ENCODE results near the gene SLC45A2.
"Not testable (repeated sequence)": the region's sequence is repeated elsewhere in the genome, so short reads cannot be mapped to it uniquely, and the experiment has no call there.

SLC45A2 gene, protein sequence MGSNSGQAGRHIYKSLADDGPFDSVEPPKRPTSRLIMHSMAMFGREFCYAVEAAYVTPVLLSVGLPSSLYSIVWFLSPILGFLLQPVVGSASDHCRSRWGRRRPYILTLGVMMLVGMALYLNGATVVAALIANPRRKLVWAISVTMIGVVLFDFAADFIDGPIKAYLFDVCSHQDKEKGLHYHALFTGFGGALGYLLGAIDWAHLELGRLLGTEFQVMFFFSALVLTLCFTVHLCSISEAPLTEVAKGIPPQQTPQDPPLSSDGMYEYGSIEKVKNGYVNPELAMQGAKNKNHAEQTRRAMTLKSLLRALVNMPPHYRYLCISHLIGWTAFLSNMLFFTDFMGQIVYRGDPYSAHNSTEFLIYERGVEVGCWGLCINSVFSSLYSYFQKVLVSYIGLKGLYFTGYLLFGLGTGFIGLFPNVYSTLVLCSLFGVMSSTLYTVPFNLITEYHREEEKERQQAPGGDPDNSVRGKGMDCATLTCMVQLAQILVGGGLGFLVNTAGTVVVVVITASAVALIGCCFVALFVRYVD

DNA sequence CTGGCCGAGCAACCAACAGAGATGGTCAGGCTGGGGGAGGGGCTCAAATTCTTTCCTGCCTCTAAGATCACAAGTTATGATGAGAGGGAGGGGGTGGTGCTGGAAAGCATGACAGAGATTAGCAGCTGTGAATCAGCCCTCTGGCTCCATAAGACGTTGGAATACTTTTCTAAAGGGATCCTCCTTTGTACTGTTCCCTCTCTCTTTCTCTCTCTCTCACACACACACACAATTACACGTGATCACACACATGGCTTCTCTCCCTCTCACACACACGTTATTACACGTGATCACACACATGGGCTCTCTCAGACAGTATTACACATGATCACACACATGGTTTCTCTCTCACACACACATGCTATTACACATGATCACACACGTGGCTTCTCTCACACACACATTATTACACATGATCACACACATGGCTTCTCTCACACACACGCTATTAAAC is at the start of gene SLC45A2:
TSS of gene SLC45A2 (minus strand) at position 23 of the 454 bp plus-strand sequence. CDS start 110 bp downstream, outside the sequence.
- DNase-seq (ENCODE audit: low spot score) = no peak

DNA sequence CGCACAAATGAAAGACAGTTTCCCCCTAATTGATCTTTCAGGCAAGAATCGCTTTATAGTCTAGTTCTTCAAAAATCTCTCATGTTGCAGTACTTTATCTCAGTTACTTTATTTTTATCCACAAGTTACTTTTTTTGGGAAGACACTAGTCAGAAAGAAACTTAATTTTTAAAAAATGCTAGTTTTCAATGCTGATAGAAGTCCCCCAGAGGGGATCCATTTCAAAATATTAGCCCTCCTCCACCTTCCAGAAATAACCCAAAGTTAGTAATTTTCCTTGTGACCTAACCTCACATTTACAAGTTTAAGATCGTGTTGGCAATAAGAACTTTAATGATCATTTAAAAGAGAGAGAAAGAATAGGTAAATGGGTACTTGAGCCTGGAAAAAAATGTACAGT is 47.5 kb upstream of the SLC45A2 start:
- DNase-seq (ENCODE audit: low spot score) = no peak

DNA sequence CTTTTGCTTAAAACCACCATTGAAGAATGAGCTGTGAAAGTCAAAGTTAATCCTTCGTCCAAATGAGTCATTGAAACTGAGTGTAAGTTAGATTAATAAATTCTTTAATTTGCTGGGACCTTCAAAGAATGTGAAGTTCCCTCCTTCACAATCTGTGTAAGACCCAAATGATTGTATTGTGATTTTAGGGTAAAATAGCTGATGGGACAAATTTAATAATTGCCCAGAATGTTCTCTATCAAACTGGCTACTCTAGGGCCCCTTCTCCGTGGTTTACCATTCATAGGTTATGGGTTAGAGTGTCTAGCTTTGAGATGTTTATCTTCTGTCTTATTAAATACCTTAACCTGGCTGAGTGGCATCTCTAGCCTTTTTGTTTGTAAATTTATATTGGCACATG is 46.6 kb upstream of the SLC45A2 start:
- no peak for DNase-seq (ENCODE audit: low spot score)

DNA sequence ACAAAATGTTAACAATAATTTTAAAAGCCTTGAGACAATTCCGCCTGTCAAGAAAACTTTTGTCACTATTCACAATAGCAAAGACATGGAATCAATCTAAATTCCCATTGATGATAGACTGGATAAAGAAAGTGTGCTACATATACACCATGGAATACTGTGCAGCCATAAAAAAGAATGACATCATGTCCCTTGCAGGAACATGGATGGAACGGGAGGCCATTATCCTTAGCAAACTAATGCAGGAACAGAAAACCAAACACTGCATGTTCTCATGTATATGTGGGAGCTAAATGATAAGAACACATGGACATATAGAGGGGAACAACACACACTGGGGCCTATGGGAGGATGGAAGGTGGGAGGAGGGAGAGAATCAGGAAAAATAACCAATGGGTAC is 46.1 kb upstream of the SLC45A2 start:
- not testable (repeated sequence) for DNase-seq (ENCODE audit: low spot score)

DNA sequence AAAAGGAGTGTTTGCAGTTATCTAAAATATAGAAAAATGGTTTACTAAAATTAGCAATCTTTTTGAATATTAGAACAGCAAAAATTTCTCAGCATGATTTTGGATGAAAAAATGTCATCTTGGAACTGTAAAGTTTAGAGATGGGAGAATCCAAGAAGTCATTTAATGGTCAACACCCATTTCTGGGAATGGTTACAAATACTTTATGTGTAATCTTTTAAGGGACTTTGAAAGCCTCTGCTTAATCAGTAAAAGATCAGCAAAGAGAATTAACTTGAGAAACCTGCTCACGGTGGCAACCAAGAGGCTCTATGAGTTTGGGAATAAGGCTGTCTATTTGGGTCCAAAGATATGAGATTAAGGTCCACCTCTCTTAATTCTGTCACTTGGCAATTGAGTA is 45.6 kb upstream of the SLC45A2 start:
- DNase-seq (ENCODE audit: low spot score) = no peak

DNA sequence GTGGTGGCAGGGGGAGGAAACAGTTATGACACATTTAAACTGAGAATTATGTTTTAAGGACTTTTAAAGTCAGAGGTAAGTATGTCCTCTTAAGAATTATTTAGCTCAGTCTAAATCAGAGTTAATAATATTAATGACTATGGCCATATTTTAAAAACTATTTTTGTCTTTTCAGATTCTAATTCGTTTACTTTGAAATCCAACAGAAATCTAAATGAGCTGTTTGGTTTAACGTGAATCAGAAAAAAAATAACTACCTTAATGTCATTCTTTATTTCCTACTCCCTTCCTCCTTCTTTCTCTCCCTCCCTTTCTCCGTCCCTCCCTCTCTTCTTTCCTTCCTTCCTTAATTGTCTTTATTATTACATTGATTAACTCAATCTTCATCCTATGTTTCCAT is 43.9 kb upstream of the SLC45A2 start:
- DNase-seq (ENCODE audit: low spot score) = no peak

DNA sequence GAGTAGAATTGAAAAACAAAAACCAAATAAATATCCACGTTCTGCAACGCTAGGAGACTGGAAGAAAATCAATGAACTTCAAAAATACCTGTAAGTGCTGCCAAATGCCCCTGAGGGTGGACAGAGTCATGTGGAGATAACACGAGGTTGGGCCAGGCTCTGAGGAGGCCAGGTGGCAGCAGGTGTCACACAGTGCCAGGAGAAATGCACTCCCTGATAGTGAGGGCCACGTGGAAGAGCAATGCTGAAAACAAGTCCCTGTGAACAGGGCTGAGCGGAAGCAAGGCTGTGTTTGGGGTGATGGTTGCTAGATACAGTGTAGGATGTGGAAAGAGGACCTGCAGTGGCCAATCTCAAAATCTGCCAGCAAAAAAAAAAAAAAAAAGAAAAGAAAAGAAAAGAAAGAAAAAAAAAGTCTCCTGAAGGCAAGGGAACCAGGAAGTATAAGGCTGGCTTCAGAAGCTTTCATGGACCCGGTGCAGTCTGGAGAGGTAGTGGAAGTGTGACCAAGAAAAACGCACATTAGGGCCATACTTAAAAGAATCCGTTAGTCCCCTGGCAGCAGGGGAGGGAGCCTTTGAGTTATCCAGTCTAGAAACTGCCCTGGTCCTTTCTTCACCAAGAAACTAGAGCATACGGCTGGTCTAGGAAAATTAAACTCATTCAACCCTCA is 41.7 kb upstream of the SLC45A2 start:
- DNase-seq (ENCODE audit: low spot score) = no peak

DNA sequence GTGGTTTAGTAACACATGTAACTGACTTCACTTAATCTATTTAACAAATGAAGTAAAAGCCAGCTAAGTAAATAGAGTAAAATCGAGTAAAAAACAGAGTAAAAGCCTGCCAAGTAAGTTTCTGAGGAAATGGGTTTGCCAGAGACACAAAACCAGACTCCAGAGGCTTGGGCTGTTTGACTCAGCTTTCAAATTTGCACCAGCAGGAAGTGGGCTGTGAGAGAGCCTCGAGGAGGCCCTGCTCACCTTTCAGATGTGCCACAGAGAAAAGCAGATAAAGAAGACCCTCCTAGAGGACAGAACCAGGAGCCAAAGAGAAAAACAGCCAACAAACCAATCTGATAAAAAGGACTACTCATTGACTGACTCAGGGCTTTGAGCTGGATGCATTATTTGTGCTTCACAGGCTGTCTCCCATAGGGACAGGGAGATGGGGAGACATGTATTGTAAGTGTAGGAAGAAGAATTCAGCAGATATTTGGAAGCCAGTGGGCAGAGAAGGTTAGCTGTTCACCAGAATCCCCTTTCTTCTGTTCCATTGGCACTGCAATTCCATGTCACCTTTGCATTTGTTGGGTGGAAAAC is 37.7 kb upstream of the SLC45A2 start:
- DNase-seq (ENCODE audit: low spot score) = peak; percentile 26

DNA sequence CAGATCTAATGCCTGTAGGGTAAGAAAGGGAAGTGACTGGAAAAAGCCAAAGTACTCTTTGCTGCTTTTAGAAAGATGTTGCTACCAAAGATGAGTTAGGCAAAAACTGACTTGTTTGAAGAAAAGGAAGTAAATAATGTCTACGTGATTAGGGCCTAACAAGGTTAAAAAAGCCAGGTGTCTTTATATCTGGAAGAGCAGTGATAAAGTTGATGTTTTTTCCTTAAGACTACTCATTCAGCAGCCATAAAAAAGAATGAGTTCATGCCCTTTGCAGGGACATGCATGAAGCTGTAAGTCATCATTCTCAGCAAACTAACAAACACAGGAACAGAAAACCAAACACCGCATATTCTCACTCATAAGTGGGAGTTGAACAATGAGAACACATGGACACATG is 36.8 kb upstream of the SLC45A2 start:
- no peak for DNase-seq (ENCODE audit: low spot score)

DNA sequence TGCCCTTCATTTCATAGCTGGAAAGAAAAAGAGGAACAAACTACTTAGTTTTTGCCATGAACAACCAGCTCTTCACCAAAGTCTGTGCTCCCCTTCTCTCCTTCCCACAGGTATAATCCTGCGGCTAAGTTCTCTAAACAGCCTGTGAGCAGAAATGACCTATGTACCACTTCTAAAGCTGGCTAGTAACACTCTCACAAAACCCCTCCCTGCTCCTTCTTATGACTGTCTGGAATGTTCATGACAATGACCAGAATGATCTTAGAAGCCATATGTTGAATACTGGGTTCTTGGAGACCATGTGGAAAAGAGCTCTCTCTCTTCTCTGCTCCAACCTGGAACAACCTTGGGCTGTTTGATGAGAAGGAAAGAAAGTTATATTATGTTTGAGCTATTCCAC is 36.2 kb upstream of the SLC45A2 start:
- DNase-seq (ENCODE audit: low spot score) = no peak

DNA sequence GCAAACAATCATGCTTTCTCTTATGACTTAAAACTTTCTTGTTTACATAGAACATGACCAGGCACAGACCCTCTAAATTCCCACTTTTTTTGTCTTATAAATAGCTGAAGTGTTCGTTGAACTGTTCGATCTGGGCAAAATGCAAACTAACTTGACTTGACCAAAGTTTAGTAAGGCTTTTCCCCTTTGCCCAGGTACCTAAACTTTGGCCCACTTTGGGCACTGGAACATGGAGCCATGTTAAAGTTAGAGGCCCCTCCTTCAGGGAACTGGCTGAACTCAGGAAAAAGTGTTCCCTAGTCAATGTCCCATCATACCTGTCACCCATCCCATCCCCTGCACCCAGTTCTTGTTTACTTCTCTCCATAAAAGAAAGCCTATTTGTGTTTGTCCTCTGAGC is 32.8 kb upstream of the SLC45A2 start:
- DNase-seq (ENCODE audit: low spot score) = no peak

DNA sequence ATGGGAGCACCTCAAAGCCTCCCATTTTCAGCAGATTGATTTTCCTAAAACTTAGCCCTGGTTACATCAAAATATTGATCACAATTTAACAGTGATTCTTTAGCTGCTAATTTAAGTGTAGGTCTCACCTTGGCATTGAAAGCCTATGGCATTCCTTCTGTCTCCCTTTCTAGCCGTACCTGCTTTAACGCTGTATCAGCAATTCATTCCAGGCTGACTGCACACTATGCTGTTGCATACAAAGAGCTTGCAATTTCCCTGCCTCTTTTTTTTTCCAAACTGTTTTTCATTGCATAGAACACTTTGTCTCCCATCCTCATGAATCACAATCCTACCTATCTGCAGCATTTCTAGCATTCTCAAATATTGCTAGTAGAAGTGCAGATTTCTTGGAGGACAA is 32.3 kb upstream of the SLC45A2 start:
- DNase-seq (ENCODE audit: low spot score) = no peak

DNA sequence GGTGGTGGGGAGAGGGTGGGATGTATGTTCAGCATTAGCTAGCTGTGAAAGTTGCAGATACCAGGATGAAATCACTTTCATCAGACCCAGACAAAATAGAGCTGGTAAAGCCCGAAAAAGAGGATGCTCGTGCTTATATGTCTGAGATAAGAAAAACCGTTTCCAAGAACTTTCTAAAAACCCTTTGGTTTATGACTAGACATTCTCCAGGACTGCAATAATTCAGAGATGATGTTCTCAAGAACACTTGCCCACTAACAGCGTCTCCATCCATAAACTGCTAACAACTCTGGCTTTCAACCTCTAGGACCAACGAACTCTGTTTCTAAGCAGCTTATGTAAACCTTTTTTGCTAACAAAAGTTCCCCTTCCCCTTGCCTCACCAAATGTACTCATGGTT is 31.7 kb upstream of the SLC45A2 start:
- DNase-seq (ENCODE audit: low spot score) = no peak

DNA sequence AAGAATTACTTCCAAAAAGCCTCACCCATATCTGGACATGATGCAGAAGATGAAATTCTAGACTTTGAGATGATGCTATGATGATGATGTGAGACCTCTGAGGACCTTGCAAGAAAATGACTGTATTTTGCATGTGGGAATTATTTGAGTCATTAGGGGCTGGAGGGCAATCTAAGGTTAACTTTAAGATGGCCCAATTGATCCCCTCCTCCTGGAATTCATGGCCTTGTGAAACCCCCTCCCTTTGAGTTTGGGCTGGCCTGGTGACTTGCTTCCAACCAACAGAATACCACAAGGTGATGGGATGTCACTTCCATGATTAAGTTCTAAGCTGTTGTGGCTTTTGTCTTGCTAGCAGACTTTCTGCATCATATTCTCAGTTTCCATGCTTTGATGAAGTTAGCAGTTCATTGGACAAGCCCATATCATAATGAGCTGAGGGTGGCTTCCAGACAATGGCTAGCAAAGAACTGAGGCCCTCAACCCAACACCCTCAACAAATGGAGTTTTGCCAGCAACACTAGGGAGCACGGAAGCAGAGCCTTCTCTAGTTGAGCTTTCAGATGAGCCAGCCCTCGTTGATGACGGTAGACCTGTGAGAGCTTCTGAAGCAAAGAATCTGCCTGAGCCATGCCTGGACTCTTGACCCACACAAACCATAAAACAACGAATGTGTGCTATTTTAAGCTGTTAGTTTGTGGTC is 30.8 kb upstream of the SLC45A2 start:
- no peak for DNase-seq (ENCODE audit: low spot score)

DNA sequence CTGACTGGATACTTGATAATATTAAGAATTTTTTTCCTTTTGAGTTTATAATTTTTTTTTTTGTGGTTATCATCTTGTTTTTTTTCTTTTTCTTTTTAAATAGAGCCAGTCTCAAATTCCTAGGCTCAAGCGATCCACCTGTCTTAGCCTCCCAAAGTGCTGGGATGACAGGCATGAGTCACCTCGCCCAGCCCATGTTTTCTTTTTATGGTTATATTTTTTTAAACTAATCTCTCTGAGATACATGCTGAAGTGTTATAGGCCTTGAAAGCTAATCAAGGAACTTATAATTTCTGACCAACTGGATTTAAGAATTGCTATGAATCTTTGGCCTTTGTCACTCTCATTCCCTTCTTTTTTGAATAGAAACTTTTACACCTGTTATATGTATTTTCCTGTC is 30.1 kb upstream of the SLC45A2 start:
- DNase-seq (ENCODE audit: low spot score) = no peak

DNA sequence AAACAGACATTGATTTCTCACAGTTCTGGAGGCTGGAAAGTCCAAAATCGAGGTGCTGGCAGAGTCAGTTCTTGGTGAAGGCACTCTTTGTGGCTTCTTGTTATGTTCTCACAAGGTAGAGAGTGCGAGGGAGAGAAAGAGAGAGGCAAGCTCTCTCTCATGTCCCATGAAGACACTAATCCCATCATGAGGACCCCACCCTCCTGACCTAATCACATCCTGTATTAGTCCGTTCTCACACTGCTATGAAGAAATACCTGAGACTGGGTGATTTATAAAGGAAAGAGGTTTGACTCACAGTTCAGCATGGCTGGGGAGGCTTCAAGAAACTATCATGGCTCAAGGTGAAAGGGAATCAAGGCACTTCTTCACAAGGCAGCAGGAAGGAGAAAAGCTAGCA is 29.1 kb upstream of the SLC45A2 start:
- no peak for DNase-seq (ENCODE audit: low spot score)

DNA sequence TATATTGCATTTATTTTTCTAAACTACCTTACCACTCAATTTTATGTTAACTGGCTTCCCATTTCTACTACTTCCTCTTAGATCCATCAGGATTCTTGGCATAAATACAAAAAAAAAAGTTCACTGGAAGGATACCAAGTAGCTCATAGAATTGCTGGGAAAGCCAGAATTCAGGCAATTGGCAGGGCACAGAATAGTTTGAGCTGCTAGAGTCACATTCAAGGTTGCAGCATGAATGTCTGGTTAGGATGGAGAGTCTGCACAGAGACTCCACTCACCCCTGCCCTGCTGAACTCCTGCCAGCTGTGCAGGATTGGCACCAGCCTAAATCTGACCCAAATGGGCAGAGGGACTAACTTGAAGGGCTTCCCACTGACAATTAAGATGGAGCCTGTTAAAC is 28.3 kb upstream of the SLC45A2 start:
- no peak for DNase-seq (ENCODE audit: low spot score)

DNA sequence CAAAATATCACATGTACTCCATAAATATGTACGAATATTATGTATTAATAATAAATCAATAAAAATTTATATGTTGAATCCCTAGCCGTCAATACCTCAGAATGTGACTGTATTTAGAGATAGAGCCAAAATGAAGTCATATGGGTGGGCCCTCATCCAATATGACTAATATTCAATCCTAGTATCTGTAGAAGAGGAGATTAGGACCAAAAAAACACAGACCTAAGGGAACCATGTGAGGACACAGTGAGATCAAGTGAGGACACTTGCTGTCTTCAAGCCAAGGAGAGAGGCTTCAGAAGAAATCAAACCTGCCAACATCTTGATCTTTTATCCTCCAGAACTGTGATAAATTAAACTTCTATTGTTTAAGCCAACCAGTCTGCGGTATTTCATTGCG is 27.0 kb upstream of the SLC45A2 start:
- DNase-seq (ENCODE audit: low spot score) = no peak

DNA sequence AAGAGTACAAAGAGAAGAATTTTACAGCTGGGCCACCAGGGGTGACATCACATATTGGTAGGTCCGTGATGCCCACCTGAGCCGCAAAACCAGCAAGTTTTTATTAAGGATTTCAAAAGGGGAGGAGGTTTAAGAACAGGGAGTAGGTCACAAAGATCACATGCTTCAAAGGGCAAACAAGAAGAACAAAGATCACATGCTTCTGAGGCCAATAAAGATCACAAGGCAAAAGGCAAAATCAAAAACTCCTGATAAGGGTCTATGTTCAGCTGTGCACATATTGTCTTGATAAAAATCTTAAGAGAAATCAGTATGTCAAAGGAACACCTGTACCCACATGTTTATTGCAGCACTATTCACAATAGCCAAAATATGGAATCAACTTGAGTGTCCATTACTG is 25.7 kb upstream of the SLC45A2 start:
- not testable (repeated sequence) for DNase-seq (ENCODE audit: low spot score)

DNA sequence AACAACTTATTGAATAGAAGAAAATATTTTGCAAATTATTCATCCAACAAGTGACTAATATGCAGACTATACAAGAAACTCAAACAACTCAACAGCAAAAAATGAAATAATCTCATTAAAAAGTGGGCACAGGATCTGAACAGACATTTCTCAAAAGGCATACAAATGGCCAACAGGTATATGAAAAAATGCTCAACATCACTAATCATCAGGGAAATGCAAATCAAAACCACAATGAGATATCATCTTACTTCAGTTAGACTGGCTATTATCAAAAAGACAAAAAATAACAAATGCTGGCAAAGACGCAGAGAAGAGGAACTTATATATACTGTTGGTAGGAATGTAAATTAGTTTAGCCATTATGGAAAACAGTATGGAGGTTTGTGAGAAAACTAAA is 25.1 kb upstream of the SLC45A2 start:
- no peak for DNase-seq (ENCODE audit: low spot score)

DNA sequence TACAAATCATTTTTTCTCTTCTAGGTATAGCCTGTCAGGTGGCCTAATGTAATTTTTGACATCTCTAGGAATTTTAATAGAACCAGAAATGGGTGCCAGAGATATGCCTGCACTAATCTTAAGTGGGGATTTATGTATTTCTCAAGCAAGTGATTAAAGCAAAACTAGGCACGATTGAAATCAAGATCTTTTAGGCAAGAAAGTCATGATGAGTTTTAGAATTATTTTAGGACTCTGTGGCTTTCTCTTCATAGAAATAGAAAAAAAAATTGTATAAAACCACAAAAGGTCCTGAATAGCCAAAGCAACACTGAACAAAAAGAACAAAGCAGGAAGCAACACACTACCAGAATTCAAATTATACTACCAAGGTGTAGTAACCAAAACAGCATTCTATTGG is 24.3 kb upstream of the SLC45A2 start:
- no peak for DNase-seq (ENCODE audit: low spot score)
